Fibroblast of the aortic adventitia (primary cell): Measurements from ENCODE around the gene CBFA2T2. TPM values are rescaled to one million over a fixed set of nuclear protein-coding genes. Genes with fewer than 3 reads are reported as not detected.

Experiments
- DNase-seq: peaks from one replicate; pipeline ENCODE4 v3.0.0-alpha.2; 2010; ENCODE audit warnings: low read depth
- H3K4me3 ChIP-seq: 2 replicates; pipeline ENCODE4 v1.5.1; 2011; ENCODE audit warnings: low read depth, mild to moderate bottlenecking, control low read depth, low read length, moderate library complexity
- total RNA-seq: library from RNA; depleted of rRNA; stranded (reverse); fragments of >200 nt; gene quantifications from 2 replicates; pipeline ENCODE4 v1.2.3, GENCODE V29; 2012; ENCODE audit warnings: low replicate concordance
- TF ChIP-seq, protein P1 (sequence below): IDR thresholded peaks from 2 replicates; pipeline ENCODE4 v1.5.1; 2011; ENCODE audit warnings: mild to moderate bottlenecking, low read length, control low read depth, inconsistent platforms; ENCODE audit not compliant: insufficient read depth

Gene CBFA2T2
- total RNA-seq, 1 donor: 11.7 TPM

DNA sequence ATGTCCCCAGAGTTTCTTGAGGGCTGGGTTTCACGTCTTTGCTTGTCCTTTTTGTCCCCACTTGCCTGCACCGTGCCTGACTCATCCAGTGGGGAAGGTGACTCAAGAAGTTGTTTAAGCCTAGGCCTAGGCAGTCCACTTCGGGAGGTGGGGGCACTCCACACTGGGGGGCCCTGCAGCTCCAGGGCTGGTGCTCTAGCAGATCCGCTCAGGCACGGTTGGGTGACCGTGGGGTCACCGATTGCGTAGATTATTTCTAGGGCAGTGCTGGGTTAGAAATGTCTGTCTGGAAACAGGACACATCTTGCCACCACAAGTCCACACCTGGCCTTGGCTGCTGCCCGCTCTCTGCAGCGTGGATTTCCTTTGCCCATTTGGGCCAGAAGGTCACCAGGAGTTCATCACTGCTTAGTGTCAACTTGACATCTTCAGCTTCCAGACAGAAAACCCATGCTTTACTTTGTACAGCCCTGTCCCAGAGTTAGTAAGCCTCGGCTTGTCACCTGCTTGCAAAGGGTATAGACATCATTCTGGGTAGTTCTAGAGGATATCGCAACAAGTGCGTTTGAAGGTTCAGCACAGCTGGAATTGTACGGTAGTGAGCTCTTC is 158.6 kb downstream of the CBFA2T2 start:
- DNase-seq: no peak
- H3K4me3 ChIP-seq: no peak overlapping the region
- TF ChIP-seq, protein P1, sequence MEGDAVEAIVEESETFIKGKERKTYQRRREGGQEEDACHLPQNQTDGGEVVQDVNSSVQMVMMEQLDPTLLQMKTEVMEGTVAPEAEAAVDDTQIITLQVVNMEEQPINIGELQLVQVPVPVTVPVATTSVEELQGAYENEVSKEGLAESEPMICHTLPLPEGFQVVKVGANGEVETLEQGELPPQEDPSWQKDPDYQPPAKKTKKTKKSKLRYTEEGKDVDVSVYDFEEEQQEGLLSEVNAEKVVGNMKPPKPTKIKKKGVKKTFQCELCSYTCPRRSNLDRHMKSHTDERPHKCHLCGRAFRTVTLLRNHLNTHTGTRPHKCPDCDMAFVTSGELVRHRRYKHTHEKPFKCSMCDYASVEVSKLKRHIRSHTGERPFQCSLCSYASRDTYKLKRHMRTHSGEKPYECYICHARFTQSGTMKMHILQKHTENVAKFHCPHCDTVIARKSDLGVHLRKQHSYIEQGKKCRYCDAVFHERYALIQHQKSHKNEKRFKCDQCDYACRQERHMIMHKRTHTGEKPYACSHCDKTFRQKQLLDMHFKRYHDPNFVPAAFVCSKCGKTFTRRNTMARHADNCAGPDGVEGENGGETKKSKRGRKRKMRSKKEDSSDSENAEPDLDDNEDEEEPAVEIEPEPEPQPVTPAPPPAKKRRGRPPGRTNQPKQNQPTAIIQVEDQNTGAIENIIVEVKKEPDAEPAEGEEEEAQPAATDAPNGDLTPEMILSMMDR: no peak

DNA sequence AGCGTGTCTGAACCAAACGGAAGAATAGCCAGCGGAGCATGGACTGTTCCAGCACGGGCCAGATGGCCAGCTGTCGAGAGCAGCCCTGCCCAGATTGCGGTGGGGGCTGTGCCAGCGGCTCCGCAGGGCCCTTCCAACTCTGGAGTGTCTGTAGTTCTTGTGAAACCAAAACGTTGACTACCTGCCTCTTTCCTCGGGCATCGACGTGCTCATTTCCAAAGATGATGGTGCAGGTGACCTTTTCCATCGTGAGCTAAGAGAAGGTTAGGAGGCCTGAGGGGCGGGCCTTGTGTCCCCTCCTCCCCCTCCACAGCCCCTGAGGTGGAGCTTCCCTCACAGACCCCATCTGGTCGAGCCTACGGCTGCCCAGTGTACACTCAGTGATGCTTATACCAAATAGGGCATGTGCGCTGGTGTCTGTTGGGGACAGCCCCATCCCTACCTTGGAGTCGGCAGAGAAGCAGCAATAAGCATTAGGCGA is 159.3 kb downstream of the CBFA2T2 start:
- TF ChIP-seq, protein P1: no peak
- no peak overlapping the region for H3K4me3 ChIP-seq
- DNase-seq: peak; percentile 55

DNA sequence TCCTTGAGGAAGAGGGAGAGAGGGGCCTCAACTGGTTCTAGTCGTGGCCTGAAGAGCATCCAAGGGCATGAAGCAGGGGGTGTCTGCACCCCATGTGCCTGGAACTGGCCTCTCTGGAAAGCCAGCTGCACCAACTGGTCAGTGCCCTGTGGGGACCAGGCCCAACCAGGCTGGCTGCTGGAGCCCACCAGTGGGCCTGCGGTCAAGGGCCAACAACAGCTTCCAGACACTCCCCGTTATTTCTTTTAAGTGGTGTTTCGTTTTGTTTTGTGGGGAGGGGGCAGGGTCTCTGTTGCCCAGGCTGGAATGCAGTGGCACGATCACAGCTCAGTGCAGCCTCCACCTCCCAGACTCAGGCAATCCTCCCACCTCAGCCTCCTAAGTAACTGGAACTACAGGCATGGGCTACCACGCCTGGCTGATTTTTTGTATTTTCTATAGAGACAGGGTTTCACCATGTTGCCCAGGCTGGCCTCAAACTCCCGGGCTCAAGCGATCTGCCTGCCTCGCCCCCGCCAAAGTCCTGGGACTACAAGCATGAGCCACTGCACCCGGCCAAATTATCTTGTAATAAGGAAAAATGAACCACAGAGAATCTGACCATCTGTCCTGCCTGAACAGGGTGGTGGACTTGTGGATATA is 160.3 kb downstream of the CBFA2T2 start:
- no peak overlapping the region for H3K4me3 ChIP-seq
- DNase-seq: no peak
- TF ChIP-seq, protein P1: no peak

DNA sequence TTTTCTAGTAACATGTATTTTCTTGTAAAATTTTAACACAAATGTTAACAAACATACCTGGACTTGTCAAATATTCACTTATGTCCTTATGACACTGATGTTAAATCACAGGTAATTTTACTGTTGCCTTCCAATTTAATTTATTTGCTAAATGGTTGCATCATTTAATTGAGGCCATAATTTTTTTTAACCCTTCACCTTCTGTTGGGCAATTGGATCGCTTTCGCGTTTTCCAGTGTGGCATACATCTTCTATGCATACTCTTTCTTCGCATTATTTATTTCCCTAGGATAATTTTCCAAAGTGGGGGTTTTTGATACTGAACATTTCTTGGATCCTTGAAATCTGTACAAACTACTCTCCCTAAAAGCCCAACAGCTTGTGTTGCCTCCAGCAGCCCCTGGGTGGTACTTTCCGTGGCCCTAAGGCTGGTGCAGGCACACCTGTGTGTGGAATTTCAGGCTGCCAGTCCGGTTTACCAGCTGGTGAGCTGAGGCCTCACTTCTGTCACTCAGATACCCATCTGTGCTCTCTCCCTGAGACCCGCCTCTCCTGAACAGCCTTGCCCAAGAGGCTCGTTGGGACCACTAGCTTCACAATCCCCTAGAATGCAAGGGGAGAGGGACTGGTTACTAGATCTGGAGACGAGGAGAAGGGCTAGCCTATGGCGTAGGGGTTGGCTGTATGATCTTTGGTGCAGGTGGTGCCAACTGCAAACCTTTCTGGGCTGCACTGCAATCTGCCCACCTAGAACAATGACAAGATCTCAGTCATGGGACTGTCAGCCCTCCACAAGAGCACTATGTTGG is 161.1 kb downstream of the CBFA2T2 start:
- TF ChIP-seq, protein P1: no peak
- DNase-seq: no peak
- H3K4me3 ChIP-seq: no peak overlapping the region

DNA sequence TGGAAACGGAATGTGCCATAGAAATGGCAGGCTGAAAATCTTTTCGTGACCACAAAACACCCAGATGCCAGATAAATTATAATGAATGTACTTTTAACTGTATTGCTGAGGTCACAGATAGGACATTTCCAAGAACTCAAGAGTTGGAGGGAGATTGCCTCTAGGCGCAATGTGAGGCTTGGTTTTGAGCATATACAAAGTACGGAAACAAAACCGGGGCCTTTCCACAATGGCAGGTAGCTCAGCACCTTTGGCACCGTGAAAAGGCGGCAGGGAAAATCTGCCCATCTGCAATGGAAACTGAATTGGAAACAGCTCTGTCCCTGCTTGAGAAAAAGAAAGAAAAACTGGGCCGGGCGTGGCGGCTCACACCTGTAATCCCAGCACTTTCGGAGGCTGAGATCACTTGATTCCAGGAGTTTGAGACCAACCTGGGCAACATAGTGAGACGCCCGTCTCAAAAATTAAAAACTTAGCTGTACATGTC is 161.7 kb downstream of the CBFA2T2 start:
- DNase-seq: no peak
- no peak overlapping the region for H3K4me3 ChIP-seq
- TF ChIP-seq, protein P1: no peak

DNA sequence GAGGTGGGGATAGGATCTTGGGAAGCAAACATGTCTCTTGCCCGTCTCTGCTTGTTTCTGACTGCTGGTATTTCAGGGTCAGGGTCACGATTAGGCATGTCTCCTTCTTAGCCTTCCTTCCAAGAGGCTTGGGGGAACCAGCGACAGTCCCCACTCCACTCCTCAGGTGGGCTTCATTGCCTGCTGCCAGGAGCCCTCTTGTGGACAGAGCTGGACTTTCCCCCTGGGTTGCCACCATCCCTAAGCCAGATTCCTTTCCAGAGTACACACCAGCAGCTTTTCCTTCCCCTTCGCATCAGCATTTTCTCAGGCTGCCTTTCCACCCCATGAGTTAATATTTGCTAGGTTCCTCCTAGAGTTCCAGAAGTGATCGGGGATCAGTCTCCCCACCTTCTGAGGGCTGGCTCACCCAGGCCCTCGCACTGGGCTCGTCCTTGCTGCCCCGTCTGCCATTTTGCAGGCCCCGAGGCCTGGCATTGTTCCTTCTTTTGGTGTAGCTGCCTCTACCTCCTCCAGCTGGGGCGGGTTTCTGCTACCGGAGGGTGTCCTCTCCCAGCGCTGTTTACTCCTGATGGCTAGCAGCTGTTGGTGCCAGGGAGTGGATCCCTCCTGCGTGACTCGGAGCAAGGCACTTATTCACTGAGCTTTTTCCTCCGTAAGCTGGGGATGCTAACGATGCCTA is 163.5 kb downstream of the CBFA2T2 start:
- TF ChIP-seq, protein P1: peak; percentile 95
- no peak overlapping the region for H3K4me3 ChIP-seq
- DNase-seq: peak; percentile 75
